KMS-11 (cell line): ENCODE results near the gene SYNGR4.

Source experiments
- H2AFZ ChIP-seq: fragments of 200-600 bp; sonication (generic); 2 replicates; pipeline ENCODE4 v1.6.1; 2016; ENCODE audit warnings: antibody characterized with exemption, mixed run types, low read depth
- H3K27ac ChIP-seq: fragments of 200-600 bp; sonication (generic); 2 replicates; pipeline ENCODE4 v1.6.1; 2016; ENCODE audit warnings: mild to moderate bottlenecking, mixed run types
- H3K27me3 ChIP-seq: fragments of 200-600 bp; sonication (generic); 2 replicates; pipeline ENCODE4 v1.6.1; 2017; ENCODE audit warnings: mild to moderate bottlenecking, low read depth, mixed run types, moderate library complexity; ENCODE audit not compliant: insufficient read depth
- H3K36me3 ChIP-seq: fragments of 200-600 bp; sonication (generic); 2 replicates; pipeline ENCODE4 v1.6.1; 2017; ENCODE audit warnings: mild to moderate bottlenecking, mixed run types; ENCODE audit not compliant: insufficient read depth
- H3K4me1 ChIP-seq: fragments of 200-600 bp; sonication (generic); 2 replicates; pipeline ENCODE4 v1.6.1; 2016; ENCODE audit warnings: mild to moderate bottlenecking, low read depth, mixed run types; ENCODE audit not compliant: poor library complexity, severe bottlenecking
- H3K4me2 ChIP-seq: fragments of 200-600 bp; sonication (generic); 2 replicates; pipeline ENCODE4 v1.7.0; 2016; ENCODE audit warnings: mild to moderate bottlenecking, mixed run types
- H3K4me3 ChIP-seq: fragments of 200-600 bp; sonication (generic); IDR thresholded peaks from 2 replicates; pipeline ENCODE4 v1.6.1; 2017; ENCODE audit warnings: low read depth, low read length, mixed read lengths; ENCODE audit not compliant: insufficient read depth
- H3K79me2 ChIP-seq: fragments of 200-600 bp; sonication (generic); 2 replicates; pipeline ENCODE4 v1.6.1; 2016; ENCODE audit warnings: low read depth, mixed run types; ENCODE audit not compliant: insufficient read depth
- H3K9ac ChIP-seq: fragments of 200-600 bp; sonication (generic); 2 replicates; pipeline ENCODE4 v1.6.1; 2016; ENCODE audit warnings: mild to moderate bottlenecking, mixed run types
- H4K20me1 ChIP-seq: fragments of 200-600 bp; sonication (generic); 2 replicates; pipeline ENCODE4 v1.6.1; 2016; ENCODE audit warnings: mild to moderate bottlenecking, mixed run types; ENCODE audit not compliant: insufficient read depth
- CTCF ChIP-seq: fragments of 200-600 bp; sonication (generic); conservative IDR thresholded peaks from 2 replicates; pipeline ENCODE4 v1.6.1; 2017; ENCODE audit warnings: low read depth, mild to moderate bottlenecking, antibody characterized with exemption, low read length, moderate library complexity, mixed read lengths

SYNGR4 gene

GRCh38 chr19:48332662-48333466, 31.3 kb upstream of the SYNGR4 start:
- no peak overlapping the region for H3K4me3 ChIP-seq
- peak overlapping the region; percentile 79 for H3K4me2 ChIP-seq
- no peaks in the 10 kb centered on the region for H3K36me3 ChIP-seq
- peak overlapping the region; percentile 32 for H2AFZ ChIP-seq
- TF ChIP-seq CTCF: no peak
- no peaks in the 10 kb centered on the region for H3K79me2 ChIP-seq
- no peaks in the 10 kb centered on the region for H3K27me3 ChIP-seq
- peaks cover 26% of the 10 kb centered on the region for H3K4me1 ChIP-seq
- peak overlapping the region; percentile 74 for H3K27ac ChIP-seq
- peak overlapping the region; percentile 82; the same call in 1 of the 2 replicates for H3K9ac ChIP-seq
- H4K20me1 ChIP-seq: no peaks in the 10 kb centered on the region

- Histone ChIP-seq H2AFZ (peak overlapping the region; percentile 80), H3K4me3 (no peak overlapping the region), H4K20me1 (no peaks in the 10 kb centered on the region), H3K79me2 (no peaks in the 10 kb centered on the region), H3K4me1 (peaks cover 26% of the 10 kb centered on the region), H3K27ac (peak overlapping the region; percentile 74), H3K9ac (peak overlapping the region; percentile 82), H3K27me3 (no peaks in the 10 kb centered on the region), H3K36me3 (no peaks in the 10 kb centered on the region), H3K4me2 (peak overlapping the region; percentile 79)
- peak; percentile 77 for TF ChIP-seq CTCF
Measured at GRCh38 chr19:48333467-48334384, 30.4 kb upstream of the SYNGR4 start.

GRCh38 chr19:48338253-48338755, 25.9 kb upstream of the SYNGR4 start:
- Histone ChIP-seq H3K4me1 (peaks cover 11% of the 10 kb centered on the region), H3K79me2 (no peaks in the 10 kb centered on the region), H3K27ac (no peak overlapping the region), H2AFZ (no peak overlapping the region), H3K4me2 (no peak overlapping the region), H3K4me3 (no peak overlapping the region), H3K27me3 (no peaks in the 10 kb centered on the region), H3K9ac (no peak overlapping the region), H3K36me3 (no peaks in the 10 kb centered on the region), H4K20me1 (no peaks in the 10 kb centered on the region)
- TF ChIP-seq CTCF: no peak

GRCh38 chr19:48338802-48339503, 25.2 kb upstream of the SYNGR4 start:
- H3K4me1 ChIP-seq: peaks cover 8% of the 10 kb centered on the region
- H3K27ac ChIP-seq: no peak overlapping the region
- H3K9ac ChIP-seq: no peak overlapping the region
- no peaks in the 10 kb centered on the region for H3K36me3 ChIP-seq
- H4K20me1 ChIP-seq: no peaks in the 10 kb centered on the region
- no peak overlapping the region for H3K4me2 ChIP-seq
- no peak for TF ChIP-seq CTCF
- H3K4me3 ChIP-seq: no peak overlapping the region
- H3K27me3 ChIP-seq: no peaks in the 10 kb centered on the region
- H2AFZ ChIP-seq: no peak overlapping the region
- no peaks in the 10 kb centered on the region for H3K79me2 ChIP-seq
